ENCODE data around the gene SLC43A2. TPM values are rescaled to one million over a fixed set of nuclear protein-coding genes. Genes with fewer than 3 reads are reported as not detected.
"Not testable (repeated sequence)": the region's sequence is repeated elsewhere in the genome, so short reads cannot be mapped to it uniquely, and the experiment has no call there.

SLC43A2 gene
- 0.32 and 0.56 TPM in 2 replicates for total RNA-seq

DNA sequence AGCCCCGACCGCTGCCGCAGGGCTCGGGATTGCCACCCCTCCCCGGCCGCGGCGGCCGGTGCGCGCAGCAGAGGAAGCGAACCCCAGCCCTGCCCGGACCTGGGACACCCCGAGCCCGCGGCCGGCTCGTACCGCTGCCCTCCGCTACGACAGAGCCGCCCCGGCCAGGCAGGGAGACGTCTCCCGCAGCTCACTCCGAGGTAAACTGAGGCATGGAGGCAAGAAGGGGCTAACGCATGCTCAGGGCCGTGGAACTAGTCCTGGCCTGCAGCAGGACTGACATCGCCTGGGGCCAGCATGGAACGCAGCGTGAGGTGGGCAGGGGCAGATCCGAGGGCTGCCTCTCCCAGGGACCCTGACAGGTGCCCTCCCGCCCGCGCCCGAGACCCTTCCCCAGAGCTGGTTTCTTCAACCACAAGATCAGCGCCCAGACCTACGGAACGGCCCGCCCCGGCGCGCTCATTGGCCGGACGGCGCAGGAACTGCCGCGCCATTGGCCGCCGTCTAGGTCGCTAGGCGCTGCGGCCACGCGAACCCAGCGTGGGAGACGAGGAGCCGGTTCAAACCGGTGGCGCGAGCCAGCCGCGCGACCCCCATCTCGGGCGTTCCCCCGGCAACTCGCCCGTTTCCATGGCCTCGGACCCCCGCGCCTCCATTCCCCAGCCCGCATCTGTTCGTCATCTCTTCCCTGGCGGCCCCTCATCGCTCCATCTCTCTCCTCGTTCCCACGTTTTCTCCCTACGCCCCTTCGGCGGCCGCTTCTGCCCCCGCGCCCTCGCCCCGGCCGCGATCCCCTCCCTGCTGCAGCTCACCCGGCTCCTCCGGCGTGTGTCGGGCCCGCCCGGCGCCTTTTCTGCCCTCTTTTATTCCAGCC, at the start of gene SLC43A2:
TSS of gene SLC43A2 (minus strand) at position 853 of the 874 bp plus-strand sequence. CDS start 960 bp downstream, outside the sequence.
- intact Hi-C loops (cut with micrococcal nuclease): loop anchor here (1.0 to 5.0 kb wide), 8 partner anchors 21 to 371 kb away; partner anchors contain the start of genes CRK, INPP5K, PITPNA and PRPF8

DNA sequence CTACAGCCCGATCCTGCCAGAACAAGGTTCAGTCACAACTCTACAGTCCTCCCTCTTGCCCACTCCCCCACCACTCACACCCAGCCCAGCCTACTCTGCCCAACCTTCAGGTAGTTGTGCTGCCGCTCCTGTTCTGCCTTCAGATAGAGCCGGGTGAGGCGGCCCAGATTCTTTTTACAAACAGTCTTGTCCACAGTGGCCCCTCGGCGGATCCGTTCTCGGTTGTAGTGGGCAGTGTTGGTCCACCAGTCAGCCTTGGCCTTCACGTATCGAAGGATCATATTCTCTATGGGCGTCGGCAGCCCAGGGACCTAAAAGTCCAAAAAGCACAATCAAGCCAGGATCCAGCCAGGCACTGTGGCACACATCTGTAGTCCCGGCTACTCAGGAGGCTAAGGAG, 47.8 kb upstream of the SLC43A2 start:
- intact Hi-C loops (cut with micrococcal nuclease): no loop called here

GRCh38 chr17:1673041-1673785, 44.6 kb upstream of the SLC43A2 start:
- intact Hi-C loops (cut with micrococcal nuclease): no loop called here

- intact Hi-C loops (cut with micrococcal nuclease): not testable (repeated sequence)
Observed at GRCh38 chr17:1663934-1664333, 35.3 kb upstream of the SLC43A2 start.

DNA sequence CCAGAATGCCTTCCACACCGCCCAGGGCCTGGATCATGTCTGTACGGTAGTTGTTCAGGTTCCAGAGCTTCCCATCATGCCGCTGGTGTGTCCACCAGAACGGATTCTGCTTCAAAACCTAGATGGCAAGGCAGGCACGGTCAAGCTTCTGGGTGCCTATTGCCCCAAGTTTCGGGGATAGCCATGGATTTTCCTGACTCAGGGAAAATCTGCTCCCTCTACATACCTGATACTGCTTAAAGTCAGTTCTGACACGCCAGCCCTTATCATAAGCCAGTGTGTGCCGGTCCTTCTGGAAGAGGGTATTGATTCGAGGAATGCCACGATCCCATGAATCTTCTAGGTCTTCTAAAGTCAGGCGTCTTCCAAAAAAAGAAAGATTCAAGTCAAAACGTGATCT, 32.4 kb upstream of the SLC43A2 start:
- intact Hi-C loops (cut with micrococcal nuclease): no loop called here

DNA sequence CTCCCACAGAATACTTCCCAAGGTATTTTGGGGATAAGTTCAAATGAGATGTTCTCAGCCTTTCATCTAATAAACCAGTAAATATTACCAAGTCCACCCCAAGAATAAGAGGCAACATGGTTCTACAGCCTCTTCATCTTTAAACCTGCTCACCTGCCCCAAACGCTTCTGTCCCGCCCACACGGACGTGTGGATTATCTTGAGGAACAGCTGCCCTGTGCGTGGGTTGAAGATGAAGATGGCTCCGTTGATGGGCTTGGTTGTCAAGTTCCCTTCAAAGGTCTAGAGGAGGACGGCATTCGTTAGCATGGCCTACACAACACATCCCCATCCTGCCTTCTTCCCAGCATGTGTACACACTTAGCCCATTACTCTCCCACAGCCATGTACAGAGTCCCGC, 29.5 kb upstream of the SLC43A2 start:
- intact Hi-C loops (cut with micrococcal nuclease): no loop called here

- intact Hi-C loops (cut with micrococcal nuclease): no loop called here
Observed at GRCh38 chr17:1653735-1654134, 25.1 kb upstream of the SLC43A2 start.

DNA sequence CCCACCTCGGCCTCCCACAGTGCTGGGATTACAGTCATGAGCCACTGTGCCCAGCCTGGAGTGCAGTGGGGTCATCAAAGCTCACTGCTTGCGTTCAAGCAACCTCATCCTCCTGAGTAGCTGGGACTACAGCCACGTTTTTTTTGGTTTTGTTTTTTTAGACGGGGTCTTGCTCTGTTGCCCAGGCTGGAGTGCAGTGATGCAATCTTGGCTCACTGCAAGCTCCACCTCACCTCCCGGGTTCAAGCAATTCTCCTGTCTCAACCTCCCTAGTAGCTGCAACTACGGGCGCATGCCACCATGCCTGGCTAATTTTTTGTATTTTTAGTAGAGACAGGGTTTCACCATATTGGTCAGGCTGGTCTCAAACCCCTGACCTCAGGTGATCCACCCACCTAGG, 24.2 kb upstream of the SLC43A2 start:
- intact Hi-C loops (cut with micrococcal nuclease): not testable (repeated sequence)

DNA sequence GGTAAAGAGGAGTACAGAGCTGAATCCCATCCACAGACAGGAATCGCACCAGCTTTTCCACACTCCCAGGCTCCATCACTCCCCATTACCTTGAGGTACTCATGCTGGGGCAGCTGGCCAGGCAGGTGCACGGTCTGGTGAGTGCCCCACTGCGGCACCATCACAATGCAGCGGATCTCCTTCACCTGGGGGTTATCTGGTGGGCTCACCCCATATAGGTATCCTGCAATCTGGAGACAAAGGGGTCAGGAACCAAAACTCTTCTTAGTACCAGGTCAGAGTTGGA, 22.9 kb upstream of the SLC43A2 start:
- intact Hi-C loops (cut with micrococcal nuclease): no loop called here

GRCh38 chr17:1650731-1651558, 22.3 kb upstream of the SLC43A2 start:
- intact Hi-C loops (cut with micrococcal nuclease): no loop called here

- intact Hi-C loops (cut with micrococcal nuclease): loop anchor here (1.0 to 10.0 kb wide), 10 partner anchors 21 to 1065 kb away; partner anchors contain the start of genes CLUH, DPH1, INPP5K and MNT
Observed at GRCh38 chr17:1649844-1650501, 21.3 kb upstream of the SLC43A2 start, which contains the start of gene RILP. Gene RILP (minus strand): TSS chr17:1649866. CDS start chr17:1649804, 62 bp downstream.

- intact Hi-C loops (cut with micrococcal nuclease): loop anchor here (1.0 to 10.0 kb wide), 10 partner anchors 20 to 1066 kb away; partner anchors contain the start of genes CLUH, DPH1, INPP5K and MNT
Observed at GRCh38 chr17:1648963-1649843, 20.6 kb upstream of the SLC43A2 start.

GRCh38 chr17:1648173-1648962, 19.7 kb upstream of the SLC43A2 start:
- intact Hi-C loops (cut with micrococcal nuclease): loop anchor here (2.0 to 10.0 kb wide), 6 partner anchors 20 to 1066 kb away; partner anchors contain the start of genes CLUH, MNT and SLC43A2

GRCh38 chr17:1647802-1648171, 19.2 kb upstream of the SLC43A2 start:
- intact Hi-C loops (cut with micrococcal nuclease): loop anchor here (2.0 to 10.0 kb wide), 6 partner anchors 19 to 1067 kb away; partner anchors contain the start of genes CLUH, MNT and SLC43A2

- intact Hi-C loops (cut with micrococcal nuclease): loop anchor here (5.0 to 10.0 kb wide), 4 partner anchors 226 to 1068 kb away; partner anchors contain the start of genes CLUH and MNT
Observed at GRCh38 chr17:1646199-1646875, 17.7 kb upstream of the SLC43A2 start.

DNA sequence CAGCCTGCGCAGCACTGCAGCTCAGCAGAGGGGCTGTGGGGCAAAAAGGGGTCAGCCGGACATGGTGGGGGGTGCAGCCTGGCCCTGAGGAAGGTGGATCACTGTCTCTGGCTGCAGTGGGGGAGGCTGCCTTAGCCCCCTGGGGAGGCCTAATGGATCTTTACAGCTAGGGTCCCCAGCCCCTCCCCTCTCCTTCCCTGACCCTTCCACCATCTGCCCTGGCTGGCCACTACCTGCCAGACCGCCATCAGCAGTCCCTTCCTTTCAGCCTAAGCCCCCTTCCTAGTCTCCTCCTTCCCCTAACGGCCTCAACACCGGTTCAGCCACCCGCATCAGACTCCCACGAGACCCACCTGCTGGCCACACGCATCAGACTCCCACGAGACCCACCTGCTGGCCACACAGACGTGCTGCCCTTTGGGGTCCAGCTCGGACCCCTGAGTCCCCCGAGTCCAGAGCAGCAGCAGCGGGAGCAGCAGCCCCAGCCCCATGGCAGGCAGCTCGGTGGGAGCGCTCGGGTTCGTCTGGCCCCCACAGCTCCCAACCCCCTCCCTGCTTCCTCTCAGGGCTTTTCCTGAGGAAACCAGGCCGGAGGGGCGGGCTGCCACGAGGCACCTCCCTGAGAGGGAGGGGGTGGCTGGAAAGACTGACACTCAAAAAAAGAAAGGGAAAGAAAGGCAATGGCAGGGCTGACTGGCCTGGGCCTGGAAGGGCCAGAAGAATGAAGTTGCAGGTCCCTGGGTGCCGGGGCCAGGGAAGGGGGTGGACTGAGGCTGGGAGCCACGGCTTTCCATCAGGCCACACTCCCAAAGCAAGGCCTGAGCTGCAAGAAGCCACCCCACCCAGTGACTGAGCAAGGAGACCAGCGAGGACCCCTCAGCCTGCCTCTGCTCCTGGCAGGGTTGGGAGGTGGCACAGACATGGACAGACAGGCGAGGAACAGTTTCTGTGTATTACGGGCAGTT, 16.9 kb upstream of the SLC43A2 start, which contains the start of gene SCARF1:
TSS of gene SCARF1 (minus strand) at position 526 of the 965 bp plus-strand sequence. CDS start at position 491, 35 bp downstream.
- intact Hi-C loops (cut with micrococcal nuclease): loop anchor here (5.0 to 10.0 kb wide), 4 partner anchors 227 to 1069 kb away; partner anchors contain the start of genes CLUH and MNT
